Vagina (tissue), 2 donors: ENCODE data around the gene MMD2.

Experiments used
- CTCF ChIP-seq, 3 experiments: fragments of 450-650 bp in 2 of 3; fragments of 200-600 bp in 1 of 3; sonication (generic) in 1 of 3; IDR thresholded peaks; one replicate each; pipeline ENCODE4 v1.5.1; 2017 to 2019; ENCODE audit warnings: antibody characterized with exemption in 3 of 3, mild to moderate bottlenecking in 2 of 3, moderate library complexity in 2 of 3
- POLR2A ChIP-seq, 2 donors: fragments of 450-650 bp; IDR thresholded peaks; one replicate each; pipeline ENCODE4 v1.6.1; 2017; ENCODE audit warnings: antibody characterized with exemption in 2 of 2, mild to moderate bottlenecking in 2 of 2, moderate library complexity in 2 of 2
- POLR2AphosphoS5 ChIP-seq, 2 donors: sonication (generic); formaldehyde crosslinking; IDR thresholded peaks; one replicate each; pipeline ENCODE4 v1.9.0; 2017; ENCODE audit warnings: antibody characterized with exemption in 2 of 2, mild to moderate bottlenecking in 2 of 2, low read depth in 1 of 2; ENCODE audit not compliant: insufficient read depth in 1 of 2

- no peak for TF ChIP-seq POLR2A (IDR thresholded peaks at IDR 0.05)
- TF ChIP-seq CTCF (IDR thresholded peaks at IDR 0.05) = no peak
- TF ChIP-seq POLR2AphosphoS5 (IDR thresholded peaks at IDR 0.05; ENCODE audit: insufficient read depth in 1 of 2, low read depth in 1 of 2) = no peak
These were observed 5.5 kb upstream of the MMD2 start for GRCh38 chr7:4964506-4964905.
